ENCODE results near the gene TMEM14C. TPM values are rescaled to one million over a fixed set of nuclear protein-coding genes. Genes with fewer than 3 reads are reported as not detected.

TMEM14C gene
- total RNA-seq, 2 experiments from 2014 or later, result 42.4 to 46.5 TPM

Other genes with a start within 250 kb of the TMEM14C start
- 1 to 10 TPM; 3.0 to 3.1 TPM for gene GCNT2, start 201.7 kb upstream of the TMEM14C start, total RNA-seq
- gene C6orf52, start 28.5 kb upstream of the TMEM14C start, total RNA-seq, result 1 to 10 TPM in 1 of 2 experiments, under 1 TPM in 1; 0.88 to 1.6 TPM
- 10 to 100 TPM; 10.1 to 10.9 TPM for gene PAK1IP1, start 28.1 kb upstream of the TMEM14C start, total RNA-seq
- 10 to 100 TPM; 81.5 to 83.6 TPM for gene TMEM14B, start 24.7 kb downstream of the TMEM14C start, total RNA-seq
- gene MAK, start 115.5 kb downstream of the TMEM14C start, total RNA-seq, result under 1 TPM; 0.15 to 0.35 TPM
- not detected for gene GCM2, start 159.0 kb downstream of the TMEM14C start, total RNA-seq
- not detected for gene SYCP2L, start 164.0 kb downstream of the TMEM14C start, total RNA-seq

Measured in activated CD4-positive, alpha-beta memory T cell treated with anti-CD3 and anti-CD28 coated beads, Interleukin-2, amount 10 ng/mL, durations not matched to agents 7 days and 5 days (primary cell).